GM08714 (cell line): ENCODE results near the gene GIGYF2.

Experiments used
- H3K4me3 ChIP-seq: fragments of 200-500 bp; sonication (Bioruptor generic); 2 replicates; pipeline ENCODE4 v1.5.1; 2014; ENCODE audit warnings: mild to moderate bottlenecking, low read length, inconsistent platforms
- ZNF274 ChIP-seq: IDR thresholded peaks from 2 replicates; pipeline ENCODE4 v1.6.1; 2012; ENCODE audit warnings: mild to moderate bottlenecking, low read depth, low read length

The GIGYF2 gene

DNA sequence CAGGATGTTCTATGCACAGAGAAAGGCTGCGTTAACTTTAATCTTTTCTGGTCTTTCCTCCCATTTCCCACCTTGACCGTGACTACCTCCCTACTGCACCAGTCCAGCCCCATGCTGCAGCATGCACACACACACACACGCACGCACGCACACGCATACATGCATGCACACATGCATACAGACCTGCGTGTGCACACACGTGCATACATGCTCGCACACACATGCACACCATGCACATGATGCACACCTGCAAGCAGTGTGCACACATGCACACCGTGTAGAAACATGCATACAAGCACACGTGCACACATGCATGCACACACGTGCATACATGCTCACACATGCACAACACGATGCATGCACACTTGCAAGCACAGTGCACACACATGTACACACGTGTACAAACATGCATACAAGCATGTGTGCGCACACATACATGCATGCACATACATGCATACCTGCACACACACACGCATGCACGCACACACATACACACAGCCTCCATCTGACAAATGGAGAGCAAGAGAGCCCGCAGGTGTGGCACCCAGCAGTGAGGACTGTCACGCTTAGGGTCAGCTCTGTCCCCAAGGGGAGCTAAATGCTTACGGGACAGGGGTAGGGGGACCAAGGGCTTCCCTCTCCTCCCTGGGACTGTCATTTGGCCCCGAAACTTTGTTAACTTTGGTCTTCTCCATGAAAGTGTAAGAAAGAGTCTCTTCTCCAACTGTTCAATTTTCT is 191.1 kb downstream of the GIGYF2 start:
- TF ChIP-seq ZNF274 = no peak
- H3K4me3 ChIP-seq = no peak overlapping the region

DNA sequence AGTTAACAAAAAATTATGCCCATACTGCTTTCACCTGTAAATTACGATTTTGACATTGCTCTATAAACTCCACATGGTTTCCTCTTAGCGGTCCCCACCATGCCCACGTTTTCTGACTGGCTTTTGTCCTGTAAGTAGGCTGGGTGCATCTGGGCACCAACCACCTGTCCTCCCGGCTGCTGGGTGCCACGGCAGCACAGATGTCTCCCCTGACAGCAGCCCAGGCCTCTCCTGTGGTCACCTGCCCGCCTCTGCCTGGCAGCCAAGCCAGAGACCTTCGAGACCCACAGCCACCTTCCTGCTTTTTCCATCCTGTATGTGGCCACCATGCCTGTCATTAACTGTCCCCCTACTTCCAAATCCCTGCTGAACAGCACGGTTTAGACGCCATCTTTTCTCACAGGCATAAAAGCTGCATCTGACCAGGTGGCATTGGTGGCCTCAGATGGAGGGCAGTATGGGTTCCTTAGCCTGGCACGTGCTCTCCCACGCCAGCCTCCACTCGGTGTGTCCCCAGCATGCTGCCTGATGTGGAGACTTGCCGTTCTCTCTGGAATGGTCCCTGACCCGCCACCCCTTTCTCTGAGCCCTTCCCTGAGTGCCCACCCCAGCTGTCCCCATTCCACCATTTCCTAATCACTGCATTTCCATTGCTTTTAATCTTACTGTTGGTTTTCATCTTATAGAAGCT is 191.9 kb downstream of the GIGYF2 start:
- TF ChIP-seq ZNF274 = no peak
- H3K4me3 ChIP-seq = no peak overlapping the region

DNA sequence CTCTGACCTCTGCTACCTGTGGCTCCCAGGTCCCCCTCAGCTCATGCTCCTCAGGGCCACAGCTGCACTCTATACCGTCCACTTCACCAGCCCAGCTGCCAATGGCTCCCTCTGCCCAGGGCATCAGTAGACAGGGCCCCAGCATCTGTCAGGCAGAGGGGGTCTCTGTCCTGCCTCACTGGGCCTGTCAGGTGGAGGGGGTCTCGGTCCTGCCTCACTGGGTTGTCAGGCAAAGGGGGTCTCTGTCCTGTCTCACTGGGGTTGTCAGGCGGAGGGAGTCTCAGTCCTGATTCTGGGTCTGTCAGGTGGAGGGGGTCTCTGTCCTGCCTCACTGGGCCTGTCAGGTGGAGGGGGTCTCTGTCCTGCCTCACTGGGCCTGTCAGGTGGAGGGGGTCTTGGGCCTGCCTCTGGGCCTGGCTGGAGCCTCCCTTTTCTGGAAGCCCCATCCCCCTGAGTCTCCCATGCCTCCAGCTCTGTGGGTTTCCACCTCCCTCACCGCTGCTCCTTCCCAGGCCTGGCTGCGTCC is 192.8 kb downstream of the GIGYF2 start:
- no peak for TF ChIP-seq ZNF274
- H3K4me3 ChIP-seq = no peak overlapping the region

DNA sequence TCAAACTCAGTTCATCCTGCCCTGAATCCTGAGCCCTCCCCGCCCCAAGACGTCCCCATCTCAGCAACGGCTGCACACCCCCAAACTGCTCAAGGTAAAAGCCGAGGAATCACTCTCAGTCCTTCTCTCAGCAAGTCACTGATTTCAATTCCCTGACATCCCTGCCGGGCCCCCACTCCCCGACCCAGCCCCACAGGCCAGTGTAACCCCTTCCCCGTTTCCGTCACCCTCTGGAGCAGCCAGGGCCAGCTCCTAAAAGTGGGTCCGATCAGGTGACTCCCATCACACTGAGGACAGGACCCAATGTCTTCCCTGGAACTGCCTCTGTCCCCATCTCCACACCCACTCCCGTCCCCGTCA is 193.4 kb downstream of the GIGYF2 start:
- TF ChIP-seq ZNF274 = no peak
- no peak overlapping the region for H3K4me3 ChIP-seq

DNA sequence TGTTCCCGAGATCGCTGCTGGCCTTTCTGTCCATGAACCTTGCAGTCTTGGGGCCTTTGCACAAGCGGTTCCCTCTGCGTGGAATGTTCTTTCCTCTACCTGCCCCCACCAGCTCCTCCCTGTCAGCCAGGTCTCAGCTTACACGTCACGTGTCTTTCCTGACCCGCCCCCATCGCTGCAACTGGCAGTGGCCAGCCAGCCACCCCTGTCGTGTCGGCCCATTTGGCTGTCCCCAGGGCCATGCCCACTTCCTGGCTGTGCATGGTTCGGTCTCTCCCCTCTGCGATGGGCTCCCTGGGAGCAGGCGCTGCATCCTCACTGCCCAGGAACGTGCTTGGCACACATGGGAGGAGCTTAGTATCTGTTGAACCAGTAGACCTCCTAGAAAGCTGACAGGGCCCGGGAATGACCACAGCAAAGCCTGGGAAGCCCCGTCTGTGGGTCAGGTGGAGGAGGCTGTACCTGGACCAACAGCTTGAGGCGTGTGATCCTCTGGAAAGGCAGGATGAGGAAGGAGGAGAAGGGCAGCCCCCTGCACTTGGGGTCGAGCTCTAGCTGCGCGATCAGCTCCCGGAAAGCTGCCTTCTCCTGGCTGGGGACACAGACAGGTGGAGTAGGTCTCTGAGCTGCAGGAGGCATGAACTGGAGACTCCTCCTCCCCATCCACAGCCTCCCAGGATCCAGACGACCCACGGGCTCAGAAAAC is 193.9 kb downstream of the GIGYF2 start:
- no peak for TF ChIP-seq ZNF274
- H3K4me3 ChIP-seq = no peak overlapping the region

DNA sequence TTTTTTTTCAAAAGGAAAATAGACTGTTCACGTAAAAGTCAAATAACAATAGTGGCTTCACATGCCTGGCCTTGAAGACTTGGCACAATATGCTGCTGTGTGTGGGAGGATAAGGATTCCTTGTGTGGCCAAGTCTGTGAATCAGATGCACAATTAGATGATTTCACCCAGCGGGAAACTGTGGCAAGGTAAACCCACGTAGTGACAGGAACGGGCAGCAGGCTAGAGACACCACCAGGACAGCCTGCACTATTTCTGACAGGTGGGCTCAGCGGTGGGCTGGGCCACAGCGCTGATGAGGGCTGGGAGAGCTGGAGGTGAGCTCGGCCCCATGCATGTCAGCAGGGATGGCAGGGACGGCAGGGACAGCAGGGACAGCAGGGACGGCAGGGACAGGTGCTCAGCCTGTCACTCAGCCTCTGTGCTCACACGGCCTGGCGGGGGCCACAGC is 194.5 kb downstream of the GIGYF2 start:
- no peak for TF ChIP-seq ZNF274
- H3K4me3 ChIP-seq = no peak overlapping the region

DNA sequence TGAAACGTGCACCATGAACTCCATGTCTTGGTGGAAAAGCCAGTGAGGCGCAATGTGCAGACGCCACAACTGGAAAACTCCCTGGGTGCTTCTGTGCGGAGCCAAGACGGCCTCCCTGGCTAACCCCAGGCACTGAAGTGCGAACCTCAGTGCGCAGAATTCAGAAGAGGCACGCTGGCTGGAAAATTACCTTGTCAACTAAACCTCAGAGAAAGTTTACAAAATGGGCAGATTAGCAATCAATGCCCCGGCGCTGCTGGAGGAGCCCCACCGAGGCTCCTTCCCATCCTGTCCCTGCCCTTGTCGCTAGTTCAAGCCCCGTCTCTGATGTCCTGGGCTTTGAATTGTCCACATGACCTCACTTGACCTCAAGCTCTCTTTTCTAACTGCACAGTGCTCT is 195.1 kb downstream of the GIGYF2 start:
- no peak for TF ChIP-seq ZNF274
- H3K4me3 ChIP-seq = no peak overlapping the region

DNA sequence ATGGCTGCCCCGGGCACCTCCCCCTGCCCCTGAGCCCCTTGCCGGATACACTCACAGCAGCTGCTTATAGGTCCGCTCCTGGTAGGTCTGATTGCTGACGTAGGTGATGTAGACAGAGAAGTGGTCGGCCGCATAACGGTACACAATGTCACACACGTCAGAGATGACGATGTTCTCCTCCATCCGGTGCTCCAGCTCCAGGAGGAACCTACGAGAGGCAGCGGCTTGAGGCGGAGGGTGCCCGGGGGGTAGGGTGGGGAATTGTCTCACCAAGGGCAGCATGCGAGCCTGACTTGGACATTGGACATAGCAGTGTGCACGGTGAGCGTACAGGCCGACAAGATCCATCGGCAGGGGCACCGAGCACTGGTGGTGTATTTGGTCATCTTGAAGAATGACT is 195.7 kb downstream of the GIGYF2 start:
- no peak overlapping the region for H3K4me3 ChIP-seq
- TF ChIP-seq ZNF274 = no peak

DNA sequence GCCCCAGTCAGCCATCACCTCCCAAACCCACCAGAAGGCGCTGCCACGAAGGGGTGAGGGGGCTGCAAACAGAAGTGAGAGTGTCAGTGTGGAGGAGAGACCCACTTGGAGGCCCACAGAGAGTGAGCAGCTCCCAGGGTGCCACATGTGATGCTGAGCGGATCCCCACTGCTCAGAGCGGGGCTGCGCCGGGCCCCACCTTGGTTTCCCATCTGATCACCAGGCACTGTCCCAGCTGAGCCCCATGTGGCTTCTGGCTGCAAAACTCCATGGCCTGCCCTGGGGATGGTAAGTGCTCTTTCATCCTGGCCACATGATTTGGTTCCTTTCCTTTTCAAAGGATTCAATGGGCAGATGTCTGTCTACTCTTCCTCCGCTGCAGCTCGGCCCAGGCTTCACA is 196.7 kb downstream of the GIGYF2 start:
- H3K4me3 ChIP-seq = no peak overlapping the region
- no peak for TF ChIP-seq ZNF274

DNA sequence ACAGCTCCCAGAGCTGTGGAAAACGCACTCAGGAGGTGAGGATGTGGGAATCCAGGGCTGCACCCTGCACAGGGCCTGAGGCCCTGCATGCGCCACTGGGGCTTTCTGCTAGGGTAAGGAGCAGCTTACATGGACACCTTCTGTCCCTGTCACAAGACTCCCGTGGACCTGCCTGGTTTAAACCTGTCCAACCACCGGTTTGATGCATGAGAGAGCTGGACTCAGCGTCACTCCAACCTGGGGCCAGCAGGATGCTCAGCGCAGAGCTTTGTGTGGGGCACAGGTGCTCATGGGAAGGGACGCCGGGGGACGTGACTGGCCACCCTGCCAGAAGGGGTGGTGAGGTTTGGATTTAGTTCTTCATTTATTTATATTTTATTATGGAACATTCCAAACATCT is 197.1 kb downstream of the GIGYF2 start:
- TF ChIP-seq ZNF274 = no peak

DNA sequence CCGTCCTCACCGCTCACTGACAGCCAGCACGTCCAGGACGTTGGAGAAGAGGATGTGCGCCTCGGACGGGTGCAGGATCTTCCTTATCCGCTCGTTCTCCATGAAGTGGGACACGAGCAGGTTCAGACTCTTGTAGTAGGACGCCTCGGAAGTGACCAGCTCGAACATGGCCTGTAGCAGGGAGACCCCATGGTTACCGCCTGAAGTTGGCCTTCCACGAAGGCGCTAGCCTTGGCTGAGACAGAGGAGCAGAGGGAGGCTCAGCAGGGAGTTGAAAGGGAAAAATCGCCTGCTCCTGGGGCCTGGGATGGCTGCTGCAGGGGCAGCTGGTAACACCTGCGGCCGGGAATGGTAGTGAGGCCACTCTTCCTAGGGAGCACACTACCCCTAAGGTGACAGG is 197.6 kb downstream of the GIGYF2 start:
- no peak for TF ChIP-seq ZNF274
- H3K4me3 ChIP-seq = no peak overlapping the region

More for the DNA sequence above, 197.1 kb downstream of the GIGYF2 start:
- no peak overlapping the region for H3K4me3 ChIP-seq

DNA sequence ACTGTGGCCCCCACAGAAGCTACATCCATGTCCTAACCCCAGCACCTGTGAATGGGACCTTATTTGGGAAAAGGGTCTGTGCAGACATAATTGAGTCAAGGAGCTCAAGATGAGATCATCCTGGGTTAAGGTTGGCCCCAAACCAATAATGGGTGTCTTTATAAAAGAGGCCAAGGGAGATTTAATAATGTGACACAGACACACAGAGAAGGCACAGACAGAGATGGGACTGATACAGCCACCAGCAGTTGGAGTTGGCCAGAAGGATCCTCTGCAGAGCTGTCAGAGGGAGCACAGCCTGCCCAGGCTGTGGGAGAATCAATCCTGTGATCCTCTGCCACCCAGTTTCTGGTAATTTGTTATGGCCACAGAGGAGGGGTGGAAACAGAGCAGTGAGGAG is 199.0 kb downstream of the GIGYF2 start:
- no peak for TF ChIP-seq ZNF274
- no peak overlapping the region for H3K4me3 ChIP-seq

DNA sequence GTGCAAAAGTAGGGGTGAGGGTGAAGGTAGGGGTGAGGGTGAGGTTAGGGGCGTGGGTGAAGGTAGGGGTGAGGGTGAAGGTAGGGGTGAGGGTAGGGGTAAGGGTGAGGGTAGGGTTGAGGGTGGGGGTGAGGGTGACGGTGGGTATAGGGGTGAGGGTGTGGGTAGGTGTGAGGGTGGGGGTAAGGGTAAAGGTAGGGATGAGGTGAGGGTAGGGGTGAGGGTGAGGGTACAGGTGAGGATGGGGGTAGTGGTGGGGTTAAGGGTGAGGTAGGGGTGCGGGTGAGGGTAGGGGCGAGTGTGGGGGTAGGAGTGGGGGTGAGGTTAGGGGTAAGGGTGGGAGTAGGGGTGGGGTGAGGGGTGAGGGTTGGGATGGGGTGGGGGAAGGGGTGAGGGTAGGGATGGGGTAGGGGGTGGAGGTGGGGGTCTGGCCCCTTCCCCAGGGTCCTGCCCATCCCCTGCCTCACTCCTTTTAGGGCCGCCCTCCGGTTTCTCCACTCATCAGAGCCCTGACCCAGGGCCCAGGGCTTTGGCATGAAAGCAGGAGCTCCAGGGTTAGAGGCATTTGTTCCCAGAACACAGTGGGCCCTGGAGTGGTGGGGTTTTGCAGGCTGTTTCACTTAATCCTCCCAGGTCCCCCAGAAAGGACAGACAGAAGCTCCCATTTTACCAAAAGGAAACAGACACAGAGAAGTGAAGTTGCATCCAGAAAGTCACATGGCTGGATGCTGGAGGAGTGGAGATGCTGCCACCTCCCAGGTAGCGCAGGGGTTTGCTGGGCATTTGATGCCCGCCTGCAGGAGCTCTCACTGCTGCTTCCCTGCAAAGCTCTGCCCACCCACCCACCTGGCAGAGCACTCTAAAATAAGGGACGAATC is 199.8 kb downstream of the GIGYF2 start:
- H3K4me3 ChIP-seq = no peak overlapping the region
- TF ChIP-seq ZNF274 = no peak
